Middle frontal gyrus (tissue), 1 donor: ENCODE results near the gene CCDC121.
"Not testable (repeated sequence)": the region's sequence is repeated elsewhere in the genome, so short reads cannot be mapped to it uniquely, and the experiment has no call there.

Source experiments
- DNase-seq: peaks from one replicate; pipeline ENCODE4 v3.0.0-alpha.2; 2015; ENCODE audit warnings: low spot score; ENCODE audit errors: extremely low spot score

The CCDC121 gene

GRCh38 chr2:27638037-27638637 is 9.3 kb upstream of the CCDC121 start:
- no peak for DNase-seq

GRCh38 chr2:27636766-27637165 is 8.0 kb upstream of the CCDC121 start:
- DNase-seq, result no peak

DNA sequence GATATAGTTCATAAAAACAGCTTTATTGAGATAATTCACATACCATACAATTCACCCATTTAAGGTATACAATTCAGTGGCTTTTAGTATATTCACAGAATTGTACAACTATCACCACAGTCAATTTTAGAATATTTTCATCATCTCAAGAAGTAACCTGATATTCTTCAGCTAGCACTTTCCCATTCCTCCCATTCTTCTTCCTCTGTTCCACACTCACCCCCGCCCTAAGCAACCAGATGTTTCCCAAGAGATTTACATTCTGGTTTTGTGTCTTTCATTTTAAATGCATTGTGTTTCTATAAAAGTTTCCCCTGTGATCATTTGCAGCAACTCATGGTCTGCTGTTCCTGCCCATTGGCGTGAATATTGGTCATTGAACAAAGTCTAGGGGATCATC is 5.5 kb upstream of the CCDC121 start:
- DNase-seq, result no peak

DNA sequence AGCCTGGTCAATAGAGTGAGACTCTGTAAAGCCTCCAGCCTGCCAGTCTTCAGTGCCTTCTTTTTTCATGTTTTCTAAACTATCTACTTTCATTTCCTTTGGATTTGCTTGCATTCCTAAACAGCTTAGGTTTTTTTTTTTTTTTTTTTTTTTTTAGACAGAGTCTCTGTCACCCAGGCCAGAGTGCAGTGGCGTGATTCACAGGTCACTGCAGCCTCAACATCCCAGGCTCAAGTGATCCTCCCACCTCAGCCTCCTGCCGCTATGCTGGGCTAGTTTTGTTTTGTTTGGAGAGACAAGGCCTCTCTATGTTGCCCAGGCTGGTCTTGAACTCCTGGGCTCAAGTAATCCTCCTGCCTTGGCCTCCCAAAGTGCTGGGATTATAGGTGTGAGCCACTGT is 1.4 kb upstream of the CCDC121 start:
- DNase-seq, result not testable (repeated sequence)

DNA sequence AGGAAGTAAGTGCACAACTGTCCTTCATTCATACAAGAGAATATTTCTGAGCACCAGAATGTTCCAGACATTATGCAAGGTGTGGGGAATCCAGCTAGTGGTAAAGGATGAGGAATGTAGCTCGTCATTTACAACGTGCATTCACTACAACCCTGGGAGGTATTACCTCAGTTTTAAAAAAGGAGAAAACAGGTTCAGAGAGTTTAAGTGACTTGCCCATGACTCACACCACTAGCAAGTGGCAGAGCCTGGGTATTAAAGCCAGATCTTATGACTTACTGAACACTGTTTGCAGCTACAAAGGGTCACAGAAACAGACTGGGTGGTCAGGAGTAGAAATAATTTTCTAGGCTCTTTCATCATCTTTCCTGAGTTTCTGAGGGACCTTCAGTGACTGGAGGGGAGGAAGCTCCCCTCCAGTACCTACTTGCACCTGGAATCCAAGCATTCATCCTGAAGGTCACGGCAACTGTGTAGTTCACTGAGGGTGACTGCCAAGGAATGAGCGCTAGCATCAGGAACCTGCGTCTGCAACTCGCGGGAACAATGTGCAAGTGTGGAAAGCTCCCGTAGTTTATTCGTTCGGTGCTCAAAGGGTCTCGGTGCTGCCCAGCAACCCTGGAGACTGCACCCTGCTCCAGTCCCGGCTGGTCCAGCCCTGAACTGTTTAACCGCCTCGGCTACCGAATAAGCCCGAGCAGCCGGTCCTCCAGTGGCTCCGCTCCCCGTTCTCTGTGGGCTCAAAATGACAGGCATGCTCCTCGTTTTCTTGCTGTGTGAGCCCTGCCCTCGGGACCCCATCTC is 647 bp downstream of the CCDC121 start:
- no peak for DNase-seq

DNA sequence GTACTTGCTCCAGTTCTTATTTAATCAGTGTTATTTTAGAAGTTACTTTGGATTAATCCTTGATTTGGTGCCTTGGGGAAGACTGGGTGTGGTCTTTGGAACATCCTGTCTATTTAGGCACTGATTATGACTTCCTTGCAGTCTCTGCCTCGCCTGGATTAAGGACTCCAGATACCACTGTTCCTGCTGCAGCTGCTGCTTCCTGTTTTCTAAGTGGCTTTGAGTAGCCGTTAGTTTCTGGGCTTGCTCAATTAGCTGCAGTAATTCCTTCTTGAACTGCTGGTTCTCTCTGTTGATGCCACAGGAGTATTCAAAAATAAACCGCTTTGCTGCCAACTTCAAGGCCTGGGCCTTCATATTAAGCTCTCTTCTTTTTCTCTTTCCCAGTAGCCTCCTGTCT is 1.9 kb downstream of the CCDC121 start:
- not testable (repeated sequence) for DNase-seq

DNA sequence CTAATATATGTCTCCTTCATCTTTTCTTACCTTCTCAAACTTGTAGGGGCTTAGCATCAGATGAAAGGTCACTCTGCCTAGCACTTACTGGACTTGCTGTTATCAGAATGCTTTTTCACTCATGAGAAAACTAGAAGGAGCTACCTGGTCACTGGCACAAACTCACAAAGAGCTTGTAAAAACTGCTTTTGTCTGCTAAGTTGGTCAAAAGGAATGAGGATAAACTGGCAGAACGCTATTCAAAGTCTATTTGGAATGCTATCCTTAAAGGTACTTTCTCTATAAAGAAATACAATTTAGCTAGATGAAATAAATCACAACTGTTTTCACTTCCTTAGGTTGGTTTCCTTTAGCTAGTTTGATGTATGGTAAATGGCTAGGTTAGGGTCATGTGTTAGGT is 2.5 kb downstream of the CCDC121 start:
- DNase-seq, result not testable (repeated sequence)

DNA sequence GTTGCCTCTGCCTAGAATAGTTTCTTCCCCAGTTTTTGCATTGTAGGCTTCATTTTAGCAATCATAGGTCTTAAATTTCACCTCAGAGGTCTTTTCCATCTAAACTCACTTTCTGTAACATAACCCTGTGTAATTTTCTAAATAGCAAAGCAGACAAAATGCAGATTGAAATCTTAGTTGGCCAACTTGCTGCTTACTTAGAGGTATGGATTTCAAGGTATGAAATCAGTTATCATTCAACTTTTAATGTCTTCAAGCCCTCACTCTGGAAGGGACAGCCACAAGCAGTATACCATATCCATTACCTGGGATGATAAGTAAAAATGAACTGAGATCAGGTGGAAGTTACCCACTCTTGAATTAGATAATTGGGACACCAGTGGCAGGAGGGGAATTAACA is 3.9 kb downstream of the CCDC121 start:
- DNase-seq, result no peak

- DNase-seq, result no peak
These were observed 5.9 kb downstream of the CCDC121 start for GRCh38 chr2:27622921-27623384.

GRCh38 chr2:27621524-27621923 is 7.3 kb downstream of the CCDC121 start:
- DNase-seq, result no peak

DNA sequence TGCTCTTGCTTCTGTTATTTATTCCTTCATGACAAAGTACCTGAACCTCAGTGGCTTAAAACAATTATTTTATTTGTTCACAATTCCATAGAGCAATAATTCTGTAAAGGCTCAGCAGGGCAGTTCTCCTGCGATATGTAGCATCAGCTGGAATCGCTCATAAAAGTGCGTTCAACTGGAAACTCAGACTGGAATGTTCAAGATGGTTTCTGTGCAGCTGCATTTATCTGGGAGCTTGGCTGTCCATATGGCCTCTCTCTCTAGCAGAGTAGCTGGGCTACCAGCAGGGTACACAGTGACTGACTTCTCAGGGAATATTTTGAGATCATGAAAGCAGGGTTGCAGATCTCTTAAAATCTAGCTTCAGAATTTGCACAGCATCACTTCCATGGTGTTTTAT is 13.5 kb downstream of the CCDC121 start:
- DNase-seq, result no peak

GRCh38 chr2:27613985-27614384 is 14.8 kb downstream of the CCDC121 start:
- DNase-seq, result no peak

DNA sequence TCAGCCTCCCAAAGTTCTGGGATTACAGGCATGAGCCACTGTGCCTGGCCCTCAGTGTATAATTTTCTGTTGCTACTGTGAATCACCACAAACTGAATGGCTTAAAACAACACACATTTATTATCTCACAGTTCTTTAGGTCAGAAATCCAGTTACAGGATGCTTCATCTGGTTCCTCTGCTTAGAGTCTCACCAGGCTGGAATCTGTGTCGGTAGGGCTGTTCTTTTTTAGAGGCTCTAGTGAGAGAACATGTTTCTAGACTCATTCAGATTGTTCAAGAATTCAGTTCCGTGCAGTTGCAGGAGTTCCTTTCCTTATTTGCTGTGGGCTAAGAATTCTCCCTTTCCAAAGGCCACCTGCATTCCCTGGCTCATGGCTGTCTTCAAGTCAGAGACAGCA is 22.2 kb downstream of the CCDC121 start:
- no peak for DNase-seq

- no peak for DNase-seq
These were observed 32.2 kb downstream of the CCDC121 start for GRCh38 chr2:27596627-27597026.

DNA sequence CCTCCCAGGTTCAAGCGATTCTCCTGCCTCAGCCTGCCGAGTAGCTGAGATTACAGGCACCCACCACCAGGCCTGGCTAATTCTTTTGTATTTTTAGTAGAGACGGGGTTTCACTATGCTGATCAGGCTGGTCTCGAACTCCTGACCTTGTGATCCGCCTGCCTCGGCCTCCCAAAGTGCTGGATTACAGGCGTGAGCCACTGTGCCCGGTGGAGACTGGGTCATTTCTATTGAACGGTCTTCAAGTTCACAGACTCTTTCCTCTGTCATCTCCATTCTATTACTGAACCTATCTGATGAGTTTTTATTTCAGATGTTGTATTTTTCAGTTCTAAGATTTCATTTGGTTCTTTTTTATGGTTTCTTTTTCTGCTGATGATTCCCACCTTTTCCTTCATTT is 33.4 kb downstream of the CCDC121 start:
- DNase-seq, result not testable (repeated sequence)

GRCh38 chr2:27594020-27594703 is 34.6 kb downstream of the CCDC121 start:
- not testable (repeated sequence) for DNase-seq

DNA sequence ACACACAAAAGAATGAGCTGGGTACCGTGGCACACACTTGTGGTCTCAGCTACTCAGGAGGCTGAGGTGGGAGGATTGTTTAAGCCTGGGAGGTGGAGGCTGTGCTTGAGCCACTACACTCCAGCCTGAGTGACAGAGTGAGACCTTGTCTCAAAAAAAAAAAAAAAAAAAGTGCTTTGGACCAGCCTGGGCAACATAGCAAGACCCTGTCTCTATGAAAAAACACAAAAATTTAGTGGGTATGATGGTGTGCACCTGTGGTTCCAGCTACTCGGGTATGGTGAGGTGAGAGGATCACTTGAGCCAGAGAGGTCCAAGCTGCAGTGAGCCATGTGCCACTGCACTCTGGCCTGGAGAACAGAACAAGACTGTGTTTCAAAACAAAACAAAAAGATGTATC is 35.6 kb downstream of the CCDC121 start:
- no peak for DNase-seq

GRCh38 chr2:27591745-27592144 is 37.1 kb downstream of the CCDC121 start:
- DNase-seq, result no peak

GRCh38 chr2:27588308-27588707 is 40.5 kb downstream of the CCDC121 start:
- DNase-seq, result no peak

DNA sequence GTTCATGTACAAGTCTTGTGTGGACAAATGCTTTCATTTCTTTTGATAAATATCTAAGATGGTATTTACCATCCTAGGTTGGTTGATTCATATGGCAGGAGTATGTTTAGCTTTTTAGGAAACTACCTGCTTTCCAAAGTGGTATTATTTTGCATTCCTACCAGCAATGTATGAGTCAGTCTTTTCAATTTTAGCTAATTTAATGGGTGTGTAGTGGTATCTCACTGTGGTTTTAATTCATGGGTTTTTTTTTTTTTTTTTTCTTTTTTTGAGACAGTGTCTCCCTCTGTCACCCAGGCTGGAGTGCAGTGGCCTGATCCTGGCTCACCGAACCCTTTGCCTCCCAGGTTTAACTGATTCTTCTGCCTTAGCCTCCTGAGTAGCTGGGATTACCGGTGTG is 41.8 kb downstream of the CCDC121 start:
- no peak for DNase-seq

- DNase-seq, result no peak
These were observed 44.2 kb downstream of the CCDC121 start for GRCh38 chr2:27584597-27584996.

DNA sequence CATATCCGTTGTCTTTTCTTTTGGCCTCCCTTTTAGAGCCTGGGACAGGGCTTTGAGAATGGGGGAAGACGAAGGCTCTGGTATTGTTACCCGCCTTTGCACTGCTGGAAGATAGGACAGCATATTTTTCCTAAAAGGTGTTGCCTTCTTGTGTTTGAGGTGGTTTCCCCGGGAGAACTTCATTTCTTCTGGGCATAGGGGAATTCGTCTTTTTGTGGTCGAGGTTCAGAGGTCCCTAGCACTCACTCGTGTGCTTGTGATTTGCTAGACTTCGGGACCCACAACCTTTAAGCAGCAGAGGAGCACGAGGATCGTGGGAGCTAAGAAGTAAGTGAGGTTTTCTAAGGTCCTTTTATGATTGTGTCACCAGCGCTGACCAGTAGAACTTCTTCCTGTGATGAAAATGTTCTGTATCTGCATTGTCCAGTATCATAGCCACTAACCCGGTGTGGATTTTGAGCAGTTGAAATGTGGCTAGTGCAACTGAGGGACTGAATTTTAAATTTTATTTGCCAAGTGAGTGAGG is 45.4 kb downstream of the CCDC121 start:
- no peak for DNase-seq
